OCI-LY1 (cell line): ENCODE data around the gene CSNK1A1.
"Not testable (repeated sequence)": the region's sequence is repeated elsewhere in the genome, so short reads cannot be mapped to it uniquely, and the experiment has no call there.

Experiments
- H2AFZ ChIP-seq: fragments of 200-600 bp; sonication (generic), shearing (Covaris generic); 2 replicates; pipeline ENCODE4 v1.6.0; 2014; ENCODE audit warnings: antibody characterized with exemption, mild to moderate bottlenecking, low read length
- H3F3A ChIP-seq: fragments of 200-600 bp; sonication (generic), shearing (Covaris generic); 2 replicates; pipeline ENCODE4 v1.6.0; 2014; ENCODE audit warnings: mild to moderate bottlenecking, antibody characterized with exemption, low read length, moderate library complexity; ENCODE audit not compliant: insufficient read depth
- H3K27ac ChIP-seq: fragments of 200-600 bp; sonication (generic); 2 replicates; pipeline ENCODE4 v1.5.1; 2014; ENCODE audit warnings: low read length, mixed run types, mild to moderate bottlenecking, low read depth; ENCODE audit not compliant: poor library complexity, severe bottlenecking
- H3K27me3 ChIP-seq: fragments of 200-600 bp; sonication (generic); 2 replicates; pipeline ENCODE4 v1.6.0; 2014; ENCODE audit warnings: antibody characterized with exemption, mild to moderate bottlenecking, low read length, moderate library complexity; ENCODE audit not compliant: insufficient read depth
- H3K36me3 ChIP-seq: fragments of 200-600 bp; sonication (generic); 2 replicates; pipeline ENCODE4 v1.6.1; 2014; ENCODE audit warnings: mild to moderate bottlenecking, antibody characterized with exemption, low read length, moderate library complexity, mixed read lengths; ENCODE audit not compliant: insufficient read depth
- H3K4me1 ChIP-seq: fragments of 200-600 bp; sonication (generic); 2 replicates; pipeline ENCODE4 v1.5.1; 2014; ENCODE audit warnings: mild to moderate bottlenecking, low read length, moderate library complexity; ENCODE audit not compliant: insufficient read depth, severe bottlenecking
- H3K4me2 ChIP-seq: fragments of 200-600 bp; sonication (generic), shearing (Covaris generic); 2 replicates; pipeline ENCODE4 v1.6.1; 2014; ENCODE audit warnings: low read length
- H3K4me3 ChIP-seq: fragments of 200-600 bp; sonication (generic); 2 replicates; pipeline ENCODE4 v1.5.1; 2014; ENCODE audit warnings: low read length, low read depth, mild to moderate bottlenecking, mixed read lengths; ENCODE audit not compliant: poor library complexity, severe bottlenecking
- H3K79me2 ChIP-seq: fragments of 200-600 bp; shearing (Covaris generic); 2 replicates; pipeline ENCODE4 v1.6.1; 2016; ENCODE audit warnings: mixed run types, low read length, mixed read lengths; ENCODE audit not compliant: insufficient read depth
- H3K9ac ChIP-seq: fragments of 200-600 bp; sonication (generic), shearing (Covaris generic); 2 replicates; pipeline ENCODE4 v1.6.1; 2014; ENCODE audit warnings: mild to moderate bottlenecking, low read length, mixed read lengths
- H3K9me2 ChIP-seq: fragments of 200-600 bp; sonication (generic), shearing (Covaris generic); 2 replicates; pipeline ENCODE4 v1.6.1; 2014; ENCODE audit warnings: low read depth, mild to moderate bottlenecking, low read length, mixed read lengths
- H3K9me3 ChIP-seq: fragments of 200-600 bp; shearing (Covaris generic); 2 replicates; pipeline ENCODE4 v1.6.1; 2014; ENCODE audit warnings: low read length, mixed read lengths
- H4K20me1 ChIP-seq: fragments of 200-600 bp; sonication (generic), shearing (Covaris generic); 2 replicates; pipeline ENCODE4 v1.6.0; 2016; ENCODE audit warnings: mild to moderate bottlenecking, low read length; ENCODE audit not compliant: insufficient read depth
- CTCF ChIP-seq: fragments of 200-600 bp; sonication (generic), shearing (Covaris generic); IDR thresholded peaks from 2 replicates; pipeline ENCODE4 v1.5.1; 2017; ENCODE audit warnings: mild to moderate bottlenecking, antibody characterized with exemption, low read length, moderate library complexity, mixed read lengths
- EZH2 ChIP-seq: fragments of 200-600 bp; sonication (generic), shearing (Covaris generic); IDR thresholded peaks from 2 replicates; pipeline ENCODE4 v1.8.0; 2017; ENCODE audit warnings: borderline replicate concordance, mixed run types, mild to moderate bottlenecking, antibody characterized with exemption, low read length, moderate library complexity, mixed read lengths

CSNK1A1 gene

GRCh38 chr5:149598966-149599365 lies 47.7 kb upstream of the CSNK1A1 start:
- Histone ChIP-seq H4K20me1 (no peaks in the 10 kb centered on the region), H3K79me2 (no peaks in the 10 kb centered on the region), H2AFZ (no peak overlapping the region), H3K27me3 (no peaks in the 10 kb centered on the region), H3K9ac (no peak overlapping the region), H3K9me3 (no peaks in the 10 kb centered on the region), H3K9me2 (no peaks in the 10 kb centered on the region), H3F3A (no peaks in the 10 kb centered on the region), H3K27ac (no peak overlapping the region), H3K4me3 (no peak overlapping the region), H3K4me1 (no peaks in the 10 kb centered on the region), H3K4me2 (no peak overlapping the region), H3K36me3 (no peaks in the 10 kb centered on the region)
- TF ChIP-seq CTCF (no peak), EZH2 (no peak)

- not testable (repeated sequence) for H3K4me3 ChIP-seq, H3K27me3 ChIP-seq, H3F3A ChIP-seq
Measured at GRCh38 chr5:149598234-149598633, 47.0 kb upstream of the CSNK1A1 start.

GRCh38 chr5:149597618-149598017 lies 46.4 kb upstream of the CSNK1A1 start:
- no peaks in the 10 kb centered on the region for H3K27me3 ChIP-seq
- H2AFZ ChIP-seq = no peak overlapping the region
- H3K79me2 ChIP-seq = no peaks in the 10 kb centered on the region
- H3F3A ChIP-seq = no peaks in the 10 kb centered on the region
- H3K9me2 ChIP-seq = no peaks in the 10 kb centered on the region
- no peak overlapping the region for H3K4me2 ChIP-seq
- no peaks in the 10 kb centered on the region for H3K4me1 ChIP-seq
- no peaks in the 10 kb centered on the region for H3K9me3 ChIP-seq
- H3K36me3 ChIP-seq = no peaks in the 10 kb centered on the region
- H3K4me3 ChIP-seq = no peak overlapping the region
- no peaks in the 10 kb centered on the region for H4K20me1 ChIP-seq
- no peak overlapping the region for H3K9ac ChIP-seq
- no peak overlapping the region for H3K27ac ChIP-seq
- TF ChIP-seq EZH2 = no peak
- TF ChIP-seq CTCF = no peak

More at GRCh38 chr5:149598234-149598633, 47.0 kb upstream of the CSNK1A1 start:
- H3K9me2 ChIP-seq, H4K20me1 ChIP-seq, H2AFZ ChIP-seq, H3K9ac ChIP-seq, H3K36me3 ChIP-seq, H3K27ac ChIP-seq, H3K79me2 ChIP-seq, H3K4me1 ChIP-seq, H3K9me3 ChIP-seq, H3K4me2 ChIP-seq: not testable (repeated sequence)

GRCh38 chr5:149596712-149597111 lies 45.5 kb upstream of the CSNK1A1 start:
- Histone ChIP-seq H3K4me3 (no peak overlapping the region), H3K4me1 (no peaks in the 10 kb centered on the region), H3F3A (no peaks in the 10 kb centered on the region), H3K9me3 (no peaks in the 10 kb centered on the region), H3K79me2 (no peaks in the 10 kb centered on the region), H3K36me3 (no peaks in the 10 kb centered on the region), H3K27me3 (no peaks in the 10 kb centered on the region), H3K9me2 (no peaks in the 10 kb centered on the region), H3K9ac (no peak overlapping the region), H3K4me2 (no peak overlapping the region), H3K27ac (no peak overlapping the region), H4K20me1 (no peaks in the 10 kb centered on the region), H2AFZ (no peak overlapping the region)
- TF ChIP-seq EZH2 = no peak

GRCh38 chr5:149595105-149595504 lies 43.9 kb upstream of the CSNK1A1 start:
- not testable (repeated sequence) for H3F3A ChIP-seq, H3K79me2 ChIP-seq, H3K27ac ChIP-seq, H2AFZ ChIP-seq, H3K27me3 ChIP-seq, H3K4me3 ChIP-seq, H3K36me3 ChIP-seq, H3K9me2 ChIP-seq, H4K20me1 ChIP-seq, H3K4me2 ChIP-seq, H3K4me1 ChIP-seq, H3K9ac ChIP-seq, H3K9me3 ChIP-seq
